ENCODE results near the gene SLAMF9.
"Not testable (repeated sequence)": the region's sequence is repeated elsewhere in the genome, so short reads cannot be mapped to it uniquely, and the experiment has no call there.

SLAMF9 gene

DNA sequence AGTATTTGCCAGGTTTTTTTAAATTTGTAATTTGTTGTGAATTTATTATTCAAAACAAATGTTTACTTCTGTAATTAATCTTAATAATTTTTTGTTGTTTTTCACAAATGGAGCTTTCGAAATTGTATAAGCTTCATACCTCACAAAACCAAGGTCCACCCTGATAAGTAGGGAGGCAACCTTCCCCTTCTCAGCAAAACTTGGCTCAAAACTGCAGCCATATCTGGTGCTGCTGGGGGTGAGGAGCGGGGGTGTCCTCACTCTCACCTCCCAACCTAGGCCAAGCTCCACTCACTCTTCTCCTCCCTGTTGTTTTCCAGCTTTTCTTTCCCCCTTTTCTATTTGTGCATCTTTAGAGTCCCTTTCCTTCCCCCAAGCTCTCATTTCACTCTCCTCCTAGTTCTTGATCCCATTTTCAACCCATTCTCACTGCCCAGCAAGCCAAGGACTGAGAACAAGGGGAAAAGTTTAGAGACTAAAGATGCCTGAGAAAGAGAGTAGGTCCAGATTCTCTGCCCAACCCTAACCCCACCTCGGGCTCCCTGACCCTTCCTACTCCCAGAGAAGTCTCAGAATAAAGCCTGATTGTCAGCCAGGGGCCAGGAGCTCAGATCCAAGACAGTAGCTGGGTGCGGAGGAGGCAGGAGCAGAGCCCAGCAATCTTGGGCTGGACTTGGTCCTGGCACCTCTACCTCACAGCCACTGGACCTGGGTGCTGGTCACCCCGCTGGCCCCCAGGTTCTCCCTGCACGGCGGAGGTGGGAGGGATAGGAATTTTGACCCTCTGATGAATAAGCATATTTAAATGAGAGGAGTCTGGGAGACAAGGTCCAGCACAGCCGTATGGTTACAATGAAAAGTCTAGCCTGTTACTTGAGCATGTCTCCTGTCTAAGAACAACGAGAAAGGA is 45.8 kb downstream of the SLAMF9 start:
- TF ChIP-seq, protein P1, sequence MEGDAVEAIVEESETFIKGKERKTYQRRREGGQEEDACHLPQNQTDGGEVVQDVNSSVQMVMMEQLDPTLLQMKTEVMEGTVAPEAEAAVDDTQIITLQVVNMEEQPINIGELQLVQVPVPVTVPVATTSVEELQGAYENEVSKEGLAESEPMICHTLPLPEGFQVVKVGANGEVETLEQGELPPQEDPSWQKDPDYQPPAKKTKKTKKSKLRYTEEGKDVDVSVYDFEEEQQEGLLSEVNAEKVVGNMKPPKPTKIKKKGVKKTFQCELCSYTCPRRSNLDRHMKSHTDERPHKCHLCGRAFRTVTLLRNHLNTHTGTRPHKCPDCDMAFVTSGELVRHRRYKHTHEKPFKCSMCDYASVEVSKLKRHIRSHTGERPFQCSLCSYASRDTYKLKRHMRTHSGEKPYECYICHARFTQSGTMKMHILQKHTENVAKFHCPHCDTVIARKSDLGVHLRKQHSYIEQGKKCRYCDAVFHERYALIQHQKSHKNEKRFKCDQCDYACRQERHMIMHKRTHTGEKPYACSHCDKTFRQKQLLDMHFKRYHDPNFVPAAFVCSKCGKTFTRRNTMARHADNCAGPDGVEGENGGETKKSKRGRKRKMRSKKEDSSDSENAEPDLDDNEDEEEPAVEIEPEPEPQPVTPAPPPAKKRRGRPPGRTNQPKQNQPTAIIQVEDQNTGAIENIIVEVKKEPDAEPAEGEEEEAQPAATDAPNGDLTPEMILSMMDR (IDR thresholded peaks at IDR 0.05; ENCODE audit: low read depth, low read length) = no peak
- no peak overlapping the region for H3K4me3 ChIP-seq (ENCODE audit: low read depth, low read length)
- no peak for DNase-seq (ENCODE audit: low read depth, low spot score)
- in situ Hi-C loops (cut with HindIII; ENCODE audit: low sequenced_read_pairs) = no loop called here

DNA sequence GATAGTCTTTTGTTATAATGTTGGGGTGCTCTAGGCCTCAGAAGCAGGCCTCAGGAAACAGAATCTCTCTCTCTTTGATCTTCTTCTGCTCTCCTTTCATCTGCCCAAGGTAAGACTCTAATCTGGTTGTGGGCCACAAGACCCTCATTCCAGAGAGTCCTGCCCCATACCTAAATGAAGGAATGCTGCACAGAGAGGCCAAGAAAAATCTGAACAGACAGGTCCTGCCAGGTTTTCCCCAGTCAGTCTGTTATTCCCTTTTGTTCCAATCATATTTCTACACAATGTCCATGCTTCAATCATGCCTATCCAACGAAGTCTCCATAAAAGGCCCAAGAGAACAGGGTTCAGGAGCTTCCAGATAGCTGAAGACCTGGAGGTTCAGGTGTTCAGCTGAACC is 47.1 kb downstream of the SLAMF9 start:
- TF ChIP-seq, protein P1 (IDR thresholded peaks at IDR 0.05; ENCODE audit: low read depth, low read length) = no peak
- in situ Hi-C loops (cut with HindIII; ENCODE audit: low sequenced_read_pairs) = no loop called here

DNA sequence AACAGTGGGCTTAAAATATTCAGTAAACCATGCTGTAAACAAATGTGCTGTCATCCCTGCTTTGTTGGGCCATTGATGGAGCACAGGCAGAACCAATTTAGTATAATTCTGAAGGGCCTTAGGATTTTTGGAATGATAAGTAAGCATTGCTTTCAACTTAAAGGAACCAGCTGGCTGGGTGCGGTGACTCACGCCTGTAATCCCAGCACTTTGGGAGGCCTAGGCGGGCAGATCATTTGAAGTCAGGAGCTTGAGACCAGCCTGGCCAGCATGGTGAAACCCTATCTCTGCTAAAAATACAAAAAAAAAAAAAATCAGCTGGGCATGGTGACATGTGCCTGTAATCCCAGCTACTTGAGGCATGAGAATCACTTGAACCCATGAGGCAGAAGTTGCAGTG is 50.0 kb downstream of the SLAMF9 start:
- DNase-seq (ENCODE audit: low read depth, low spot score); in situ Hi-C loops (cut with HindIII; ENCODE audit: low sequenced_read_pairs); H3K4me3 ChIP-seq (ENCODE audit: low read depth, low read length): not testable (repeated sequence)

More for the DNA sequence above, 47.1 kb downstream of the SLAMF9 start:
- no peak for DNase-seq (ENCODE audit: low read depth, low spot score)
- H3K4me3 ChIP-seq (ENCODE audit: low read depth, low read length) = no peak overlapping the region

DNA sequence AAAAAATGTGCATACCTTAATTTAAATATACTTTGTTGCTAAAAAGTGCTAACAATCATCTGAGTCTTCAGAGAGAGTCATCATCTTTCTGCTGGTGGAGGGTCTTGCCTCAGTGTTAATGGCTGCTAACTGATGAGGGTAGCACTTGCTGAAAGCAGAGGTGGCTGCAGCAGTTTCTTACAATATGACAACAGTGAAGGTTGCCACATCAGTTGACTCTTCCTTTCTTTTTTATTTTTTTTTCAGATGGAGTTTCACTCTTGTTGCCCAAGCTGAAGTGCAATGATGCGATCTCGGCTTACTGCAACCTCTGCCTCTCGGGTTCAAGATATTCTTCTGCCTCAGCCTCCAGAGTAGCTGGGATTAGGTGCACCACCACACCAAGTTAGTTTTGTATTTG is 51.5 kb downstream of the SLAMF9 start:
- no peak for DNase-seq (ENCODE audit: low read depth, low spot score)
- TF ChIP-seq, protein P1 (IDR thresholded peaks at IDR 0.05; ENCODE audit: low read depth, low read length) = no peak
- H3K4me3 ChIP-seq (ENCODE audit: low read depth, low read length) = no peak overlapping the region
- in situ Hi-C loops (cut with HindIII; ENCODE audit: low sequenced_read_pairs) = no loop called here
